ENCODE results near the gene GPRC5C.
A peak's percentile ranks its signal among the peaks of the same experiment; 100 is the strongest.

GPRC5C gene

DNA sequence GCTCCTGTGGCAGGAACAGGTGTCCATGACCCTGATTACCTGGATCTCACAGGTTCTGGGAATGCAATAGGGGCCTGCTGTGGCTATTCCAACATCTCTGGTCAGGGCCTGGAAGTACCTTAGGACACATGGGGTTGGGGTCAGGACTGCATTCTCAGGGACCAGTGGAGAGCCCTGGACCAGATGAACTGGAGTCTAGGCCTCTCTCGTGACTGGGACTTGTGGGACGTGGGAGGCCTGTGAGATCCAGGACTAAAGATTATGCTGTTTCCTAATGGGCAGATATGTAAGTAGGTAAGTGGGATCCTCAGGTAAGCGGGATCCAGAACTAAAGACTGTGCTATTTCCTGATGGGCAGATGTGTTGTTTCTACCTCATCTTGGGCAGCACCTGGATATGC is 18.3 kb downstream of the GPRC5C start:
- DNase-seq (ENCODE audit: low spot score), result no peak
- TF ChIP-seq, protein P1, sequence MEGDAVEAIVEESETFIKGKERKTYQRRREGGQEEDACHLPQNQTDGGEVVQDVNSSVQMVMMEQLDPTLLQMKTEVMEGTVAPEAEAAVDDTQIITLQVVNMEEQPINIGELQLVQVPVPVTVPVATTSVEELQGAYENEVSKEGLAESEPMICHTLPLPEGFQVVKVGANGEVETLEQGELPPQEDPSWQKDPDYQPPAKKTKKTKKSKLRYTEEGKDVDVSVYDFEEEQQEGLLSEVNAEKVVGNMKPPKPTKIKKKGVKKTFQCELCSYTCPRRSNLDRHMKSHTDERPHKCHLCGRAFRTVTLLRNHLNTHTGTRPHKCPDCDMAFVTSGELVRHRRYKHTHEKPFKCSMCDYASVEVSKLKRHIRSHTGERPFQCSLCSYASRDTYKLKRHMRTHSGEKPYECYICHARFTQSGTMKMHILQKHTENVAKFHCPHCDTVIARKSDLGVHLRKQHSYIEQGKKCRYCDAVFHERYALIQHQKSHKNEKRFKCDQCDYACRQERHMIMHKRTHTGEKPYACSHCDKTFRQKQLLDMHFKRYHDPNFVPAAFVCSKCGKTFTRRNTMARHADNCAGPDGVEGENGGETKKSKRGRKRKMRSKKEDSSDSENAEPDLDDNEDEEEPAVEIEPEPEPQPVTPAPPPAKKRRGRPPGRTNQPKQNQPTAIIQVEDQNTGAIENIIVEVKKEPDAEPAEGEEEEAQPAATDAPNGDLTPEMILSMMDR (IDR thresholded peaks at IDR 0.05; ENCODE audit: borderline replicate concordance, control extremely low read depth, extremely low read depth, insufficient read depth, missing control alignments), result no peak
- in situ Hi-C loops (cut with MboI; ENCODE audit: low sequenced_read_pairs, unreplicated experiment), result no loop called here

DNA sequence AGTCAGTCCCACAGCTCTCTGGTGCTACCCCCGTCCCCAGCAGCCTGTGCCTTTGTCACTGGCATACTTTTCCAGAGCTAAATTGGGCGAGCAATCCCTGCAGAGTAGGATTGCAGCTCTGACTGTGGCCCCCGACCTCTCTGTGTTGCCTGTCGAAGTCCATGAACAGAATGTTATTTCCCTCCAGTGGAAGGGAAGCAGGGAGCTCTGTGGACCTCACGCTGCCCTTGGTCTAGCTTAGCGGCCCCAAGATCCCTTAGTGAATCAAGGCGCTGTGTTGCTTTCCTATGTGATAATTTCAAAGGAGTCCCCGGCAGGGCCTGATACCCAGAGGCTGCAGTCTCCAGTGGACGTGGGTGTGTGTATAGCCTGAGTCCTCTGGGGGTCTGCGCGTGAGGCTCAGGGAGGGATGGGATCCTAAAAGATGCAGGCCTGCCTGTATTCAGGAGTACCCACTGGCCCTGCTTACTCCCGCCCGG is 19.1 kb downstream of the GPRC5C start:
- in situ Hi-C loops (cut with MboI; ENCODE audit: low sequenced_read_pairs, unreplicated experiment), result no loop called here
- TF ChIP-seq, protein P1 (IDR thresholded peaks at IDR 0.05; ENCODE audit: borderline replicate concordance, control extremely low read depth, extremely low read depth, insufficient read depth, missing control alignments), result no peak
- DNase-seq (ENCODE audit: low spot score), result no peak

DNA sequence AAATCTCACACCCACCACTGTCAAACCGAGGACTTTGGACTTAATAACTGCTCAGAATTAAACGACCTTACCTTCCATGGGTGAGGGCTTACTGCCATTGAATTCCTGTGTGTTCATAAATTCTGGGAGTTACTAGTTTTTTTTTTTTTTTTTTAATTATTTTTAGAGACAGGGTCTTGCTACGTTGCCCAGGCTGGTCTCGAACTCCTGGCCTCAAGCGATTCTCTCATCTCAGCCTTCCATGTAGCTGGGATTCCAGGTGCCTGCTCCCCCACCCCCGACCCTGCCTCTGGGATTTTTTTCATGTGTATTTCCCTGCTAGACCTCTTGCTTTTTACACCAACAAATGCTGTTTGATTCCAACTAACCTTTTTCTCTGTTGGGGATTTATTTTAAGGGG is 19.7 kb downstream of the GPRC5C start:
- TF ChIP-seq, protein P1 (IDR thresholded peaks at IDR 0.05; ENCODE audit: borderline replicate concordance, control extremely low read depth, extremely low read depth, insufficient read depth, missing control alignments), result no peak
- no peak for DNase-seq (ENCODE audit: low spot score)
- in situ Hi-C loops (cut with MboI; ENCODE audit: low sequenced_read_pairs, unreplicated experiment), result no loop called here

- DNase-seq (ENCODE audit: low spot score), result no peak
- TF ChIP-seq, protein P1 (IDR thresholded peaks at IDR 0.05; ENCODE audit: borderline replicate concordance, control extremely low read depth, extremely low read depth, insufficient read depth, missing control alignments), result no peak
- in situ Hi-C loops (cut with MboI; ENCODE audit: low sequenced_read_pairs, unreplicated experiment), result no loop called here
Observed at GRCh38 chr17:74452033-74452840, 20.3 kb downstream of the GPRC5C start.

DNA sequence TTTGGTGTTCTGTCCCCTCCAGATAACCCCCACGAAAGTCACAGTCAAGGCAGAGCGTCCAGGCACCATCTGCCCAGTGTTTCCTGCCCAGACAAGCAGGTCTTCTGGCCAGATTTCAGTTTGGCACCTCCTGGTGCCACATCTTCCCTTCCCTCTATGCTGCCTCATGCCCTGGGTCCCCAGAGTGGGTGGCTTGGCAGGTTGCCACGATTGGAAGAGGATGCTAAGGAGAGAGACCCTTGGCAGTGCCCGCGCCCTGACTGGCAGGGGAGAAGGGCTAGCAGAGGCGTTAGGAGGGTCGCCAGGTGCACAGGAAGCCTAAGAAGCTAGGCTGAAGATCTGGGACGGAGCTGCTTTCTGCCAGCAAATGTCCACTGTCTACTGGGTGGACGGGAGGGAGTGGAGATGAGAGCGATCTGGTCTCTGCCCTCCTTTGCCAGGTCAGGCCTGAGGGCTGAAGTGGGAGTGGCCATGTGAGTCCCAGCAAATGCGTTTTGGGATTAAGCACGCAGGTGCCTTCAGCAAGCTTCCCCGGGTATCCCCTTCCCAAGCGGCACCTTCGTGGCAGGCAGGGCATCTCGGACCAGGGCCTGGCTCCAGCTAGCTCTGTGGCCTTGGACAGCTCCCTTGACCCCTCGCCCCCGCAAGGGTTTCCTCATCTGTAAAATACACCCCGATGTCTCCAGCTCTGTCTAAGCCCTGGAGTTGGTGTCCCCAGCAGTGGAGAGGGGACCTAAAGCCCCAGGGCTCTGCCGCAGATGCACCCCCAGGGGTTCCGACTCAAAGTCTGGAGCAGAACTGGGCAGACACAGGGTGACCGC is 21.2 kb downstream of the GPRC5C start:
- TF ChIP-seq, protein P1 (IDR thresholded peaks at IDR 0.05; ENCODE audit: borderline replicate concordance, control extremely low read depth, extremely low read depth, insufficient read depth, missing control alignments), result no peak
- DNase-seq (ENCODE audit: low spot score), result no peak
- in situ Hi-C loops (cut with MboI; ENCODE audit: low sequenced_read_pairs, unreplicated experiment), result no loop called here

DNA sequence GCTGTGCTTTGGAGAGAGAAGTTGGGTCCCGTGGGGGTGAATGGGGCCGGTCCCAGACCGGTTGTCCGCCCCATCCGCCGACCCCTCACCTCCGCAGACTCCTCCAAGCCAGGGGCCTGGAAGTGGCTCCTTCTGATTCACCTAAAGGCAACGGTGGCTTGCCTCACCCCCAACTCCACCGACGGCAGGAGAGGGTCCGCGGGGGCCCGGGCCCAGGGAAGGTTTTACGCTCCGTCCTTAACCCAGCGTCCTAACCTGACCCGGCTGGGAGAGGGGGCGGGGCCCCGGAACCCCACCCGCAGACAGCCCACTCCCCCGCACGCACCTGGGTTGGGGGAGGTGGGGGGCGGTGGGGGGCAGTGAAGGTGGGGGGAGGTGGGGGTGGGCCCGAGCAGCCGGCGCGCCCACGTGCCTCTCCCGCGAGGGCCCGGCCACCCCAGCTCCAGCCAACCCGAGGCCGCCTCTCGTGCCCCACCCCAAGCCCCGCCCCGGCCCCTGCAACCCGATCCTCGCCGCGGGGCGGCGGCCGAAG is 21.8 kb downstream of the GPRC5C start:
- TF ChIP-seq, protein P1 (IDR thresholded peaks at IDR 0.05; ENCODE audit: borderline replicate concordance, control extremely low read depth, extremely low read depth, insufficient read depth, missing control alignments), result peak; percentile 8
- peak; percentile 98 for DNase-seq (ENCODE audit: low spot score)
- in situ Hi-C loops (cut with MboI; ENCODE audit: low sequenced_read_pairs, unreplicated experiment), result no loop called here

All from GM13976 (cell line).